Choroid plexus epithelial cell (primary cell): Measurements from ENCODE around the gene MTURN.
"Not testable (repeated sequence)": the region's sequence is repeated elsewhere in the genome, so short reads cannot be mapped to it uniquely, and the experiment has no call there.

Experiments
- DNase-seq: peaks from one replicate; pipeline ENCODE4 v3.0.0-alpha.2; 2010; ENCODE audit warnings: low read depth
- H3K4me3 ChIP-seq: 2 replicates; pipeline ENCODE4 v1.5.1; 2011; ENCODE audit warnings: low read depth, mild to moderate bottlenecking, control low read depth, low read length, moderate library complexity
- CTCF ChIP-seq: conservative IDR thresholded peaks from 2 replicates; pipeline ENCODE4 v1.5.1; 2011; ENCODE audit warnings: low read depth, mild to moderate bottlenecking, control low read depth, inconsistent platforms, low read length, moderate library complexity

MTURN gene

DNA sequence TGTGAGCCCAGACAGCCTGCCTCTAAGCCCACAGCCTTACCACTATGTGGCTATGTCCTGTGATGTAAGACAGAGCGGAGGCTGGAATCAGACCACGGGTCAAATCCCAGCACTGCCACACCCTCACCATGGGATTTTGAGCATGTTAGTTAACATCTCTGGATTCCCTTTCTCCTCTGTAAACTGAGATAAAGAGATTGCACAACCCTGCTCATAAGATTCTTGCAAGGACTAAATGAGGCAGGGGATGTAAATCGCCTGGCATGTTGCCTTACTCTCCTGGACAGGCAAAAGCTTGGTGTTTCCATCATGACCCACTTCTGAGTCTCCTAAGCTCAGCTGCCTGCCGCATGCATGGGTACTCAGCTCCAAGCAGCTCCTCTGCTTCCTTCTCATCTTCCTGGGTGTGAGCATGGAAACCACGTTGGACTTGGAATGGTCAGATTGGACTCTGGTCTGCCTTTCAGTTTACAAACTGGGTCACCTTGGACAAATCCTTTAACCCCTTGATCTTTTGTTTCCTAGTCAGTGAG is 41.3 kb upstream of the MTURN start:
- DNase-seq, result peak; percentile 43
- no peak for TF ChIP-seq CTCF
- no peak overlapping the region for H3K4me3 ChIP-seq

- H3K4me3 ChIP-seq, DNase-seq: not testable (repeated sequence)
Measured at GRCh38 chr7:30098599-30098998, 36.2 kb upstream of the MTURN start.

DNA sequence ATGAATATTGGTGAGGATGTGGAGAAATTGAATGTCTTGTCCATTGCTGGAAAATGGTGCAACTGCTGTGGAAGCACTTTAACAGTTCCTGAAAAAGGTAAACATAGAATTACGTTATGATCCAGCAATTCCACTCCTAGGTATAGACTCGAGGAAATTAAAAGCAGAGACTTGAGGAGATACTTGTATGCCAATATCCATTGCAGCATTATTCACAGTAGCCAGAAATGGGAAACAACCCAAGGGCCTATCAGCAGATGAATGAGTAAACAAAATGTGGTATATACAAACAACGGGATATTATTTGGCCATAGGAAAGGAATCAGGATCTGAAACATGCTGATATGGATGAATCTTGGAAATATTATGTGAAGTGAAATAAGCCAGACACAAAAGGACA is 32.5 kb upstream of the MTURN start:
- no peak for DNase-seq
- no peak overlapping the region for H3K4me3 ChIP-seq
- TF ChIP-seq CTCF, result no peak

DNA sequence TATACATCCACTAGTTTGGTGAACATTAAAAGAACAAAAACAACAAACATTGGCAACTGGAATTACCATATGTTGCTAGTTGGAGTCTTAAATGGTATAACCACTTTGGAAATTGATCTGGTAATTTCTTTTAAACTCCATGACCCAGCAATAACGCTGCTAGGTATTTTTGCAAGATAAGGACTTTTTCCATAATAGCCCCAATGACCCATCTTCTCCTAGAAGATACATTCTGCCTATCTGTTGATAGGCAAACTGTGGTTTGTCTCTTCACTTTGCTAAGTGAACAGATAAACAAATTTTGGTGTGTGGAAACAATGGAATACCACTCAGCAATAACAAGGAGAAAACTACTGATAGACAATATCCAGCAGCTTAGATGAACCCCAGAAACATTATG is 30.6 kb upstream of the MTURN start:
- DNase-seq, result no peak
- TF ChIP-seq CTCF, result no peak
- H3K4me3 ChIP-seq, result no peak overlapping the region

- H3K4me3 ChIP-seq, result no peak overlapping the region
- no peak for TF ChIP-seq CTCF
- DNase-seq, result no peak
Measured at GRCh38 chr7:30112103-30112713, 22.6 kb upstream of the MTURN start.

GRCh38 chr7:30113144-30113543 is 21.6 kb upstream of the MTURN start:
- no peak for DNase-seq
- no peak for TF ChIP-seq CTCF
- H3K4me3 ChIP-seq, result no peak overlapping the region

GRCh38 chr7:30114536-30115238 is 20.1 kb upstream of the MTURN start:
- no peak for TF ChIP-seq CTCF
- H3K4me3 ChIP-seq, result no peak overlapping the region
- no peak for DNase-seq
